ENCODE data around the gene EIF4E1B.

Gene EIF4E1B

DNA sequence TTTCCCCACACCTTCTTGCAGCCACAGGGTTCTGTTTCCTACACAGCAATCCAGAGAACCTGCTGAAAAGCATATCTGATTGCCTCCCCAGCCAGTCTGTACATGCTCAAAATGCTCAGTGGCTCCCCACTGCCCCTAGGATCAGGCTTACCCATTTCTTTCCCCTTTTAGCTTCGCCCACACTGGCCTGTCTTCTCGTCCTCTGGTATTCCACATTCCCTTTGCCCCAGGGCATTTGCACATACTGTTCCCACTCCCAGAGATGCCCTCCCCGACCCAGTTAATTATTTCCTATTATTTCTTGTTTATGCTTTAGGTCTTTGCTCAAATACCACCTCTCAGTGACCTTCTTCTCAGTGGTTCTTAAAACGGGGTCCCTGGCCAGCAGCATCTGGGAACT lies 10.1 kb downstream of the EIF4E1B start:
- no peak for DNase-seq (ENCODE audit: low read depth, low spot score)
- ChIA-PET CTCF (interaction anchor here (1.3 to 15.6 kb wide), 3 partner anchors 10 to 19 kb away, joined by 4 to 190 read pairs (median 4); partner anchors contain the start of gene EIF4E1B), POLR2A (no interaction called here)
- H3K4me3 ChIP-seq (ENCODE audit: low read depth, low read length), result no peak overlapping the region
- no peak for TF ChIP-seq CTCF (IDR thresholded peaks at IDR 0.05; ENCODE audit: insufficient read depth, low read length, missing control alignments)

DNA sequence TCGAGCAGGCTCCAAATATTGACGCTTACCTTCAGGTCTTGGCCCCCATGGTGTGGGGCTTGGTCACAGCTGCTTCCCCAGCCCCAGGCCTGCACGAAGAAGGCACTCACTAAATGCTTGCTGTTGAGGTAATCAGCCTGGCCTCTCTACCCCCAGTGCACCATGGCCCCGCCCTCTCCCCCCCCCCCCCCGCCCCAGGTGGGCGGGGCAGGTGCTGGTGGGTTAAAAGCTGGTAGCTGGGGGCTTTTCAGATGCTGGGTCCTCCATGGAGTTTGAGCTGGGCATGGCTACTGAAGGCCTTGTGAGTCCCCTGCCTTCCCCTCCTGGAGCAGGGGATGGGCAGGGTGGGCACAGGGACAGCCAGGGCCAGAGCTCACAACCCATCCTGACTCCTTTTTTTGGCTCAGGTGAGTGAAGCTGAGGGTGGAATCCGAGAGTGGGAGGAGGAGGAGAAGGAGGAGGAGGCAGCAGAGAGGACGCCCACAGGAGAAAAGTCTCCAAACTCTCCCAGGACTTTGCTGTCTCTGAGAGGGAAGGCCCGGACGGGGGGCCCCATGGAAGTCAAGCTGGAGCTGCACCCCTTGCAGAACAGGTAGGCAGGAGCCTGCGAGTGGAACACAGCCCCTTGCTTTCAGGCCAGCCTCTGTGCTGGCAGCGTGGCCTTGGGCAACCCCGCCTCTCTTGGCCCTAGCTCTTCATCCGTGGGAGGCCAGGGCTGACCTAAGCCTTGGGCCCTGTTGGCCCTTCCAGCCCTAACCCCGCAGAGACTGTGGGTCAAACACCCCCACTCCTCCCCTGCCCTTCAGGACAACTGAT lies 12.4 kb downstream of the EIF4E1B start:
- CTCF ChIA-PET, result interaction anchor here (1.0 to 15.6 kb wide), 4 partner anchors 12 to 70 kb away, joined by 3 to 190 read pairs (median 3); partner anchors contain the start of genes EIF4E1B and SNCB
- no peak for DNase-seq (ENCODE audit: low read depth, low spot score)
- no peak overlapping the region for H3K4me3 ChIP-seq (ENCODE audit: low read depth, low read length)
- TF ChIP-seq CTCF (IDR thresholded peaks at IDR 0.05; ENCODE audit: insufficient read depth, low read length, missing control alignments), result no peak
- POLR2A ChIA-PET, result interaction anchor here (0.6 kb wide), 1 partner anchor 855 kb away, joined by 3 read pairs; no protein-coding TSS in a partner anchor

DNA sequence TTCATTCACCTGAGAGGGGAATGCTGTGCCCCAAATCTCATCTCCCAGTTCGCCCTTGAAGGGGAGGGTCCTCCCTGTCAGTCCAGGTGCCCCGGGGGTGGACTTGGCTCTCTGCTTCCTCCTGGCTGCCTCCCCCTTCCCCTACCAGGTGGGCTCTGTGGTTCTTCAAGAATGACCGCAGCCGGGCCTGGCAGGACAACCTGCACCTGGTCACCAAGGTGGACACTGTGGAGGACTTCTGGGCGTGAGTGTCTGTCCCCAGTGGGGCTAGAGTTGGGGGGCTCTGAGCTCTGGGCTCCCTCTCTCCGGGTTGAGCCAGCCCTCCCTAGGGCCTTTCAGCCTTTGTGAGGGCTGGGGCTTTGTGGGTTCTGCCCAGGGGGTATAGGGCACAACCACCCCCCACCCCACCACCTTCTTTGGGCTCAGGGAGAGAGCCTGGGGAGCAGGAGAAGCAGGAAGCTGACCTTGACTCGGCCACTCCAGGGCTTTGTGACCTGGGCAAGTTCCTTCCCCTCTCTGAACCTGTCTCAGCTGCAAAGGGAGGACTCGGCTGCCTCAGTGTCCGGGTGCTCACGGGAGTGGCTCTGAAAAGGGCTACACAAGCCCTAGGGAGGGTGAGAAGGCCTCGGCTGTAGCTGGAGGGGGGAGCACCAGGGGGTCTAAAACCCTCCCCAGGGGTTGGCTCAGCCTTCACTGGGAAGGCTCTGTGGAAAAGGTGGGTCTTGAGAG lies 13.2 kb downstream of the EIF4E1B start:
- POLR2A ChIA-PET, result no interaction called here
- H3K4me3 ChIP-seq (ENCODE audit: low read depth, low read length), result no peak overlapping the region
- CTCF ChIA-PET, result interaction anchor here (1.0 to 15.6 kb wide), 5 partner anchors 11 to 70 kb away, joined by 3 to 190 read pairs (median 3); partner anchors contain the start of genes EIF4E1B and SNCB
- DNase-seq (ENCODE audit: low read depth, low spot score), result no peak
- TF ChIP-seq CTCF (IDR thresholded peaks at IDR 0.05; ENCODE audit: insufficient read depth, low read length, missing control alignments), result no peak

- POLR2A ChIA-PET, result no interaction called here
- H3K4me3 ChIP-seq (ENCODE audit: low read depth, low read length), result no peak overlapping the region
- CTCF ChIA-PET, result interaction anchor here (1.0 to 15.6 kb wide), 4 partner anchors 11 to 71 kb away, joined by 3 to 190 read pairs (median 3); partner anchors contain the start of genes EIF4E1B and SNCB
- DNase-seq (ENCODE audit: low read depth, low spot score), result no peak
- no peak for TF ChIP-seq CTCF (IDR thresholded peaks at IDR 0.05; ENCODE audit: insufficient read depth, low read length, missing control alignments)
Measured at GRCh38 chr5:176644294-176644693, 13.8 kb downstream of the EIF4E1B start.

DNA sequence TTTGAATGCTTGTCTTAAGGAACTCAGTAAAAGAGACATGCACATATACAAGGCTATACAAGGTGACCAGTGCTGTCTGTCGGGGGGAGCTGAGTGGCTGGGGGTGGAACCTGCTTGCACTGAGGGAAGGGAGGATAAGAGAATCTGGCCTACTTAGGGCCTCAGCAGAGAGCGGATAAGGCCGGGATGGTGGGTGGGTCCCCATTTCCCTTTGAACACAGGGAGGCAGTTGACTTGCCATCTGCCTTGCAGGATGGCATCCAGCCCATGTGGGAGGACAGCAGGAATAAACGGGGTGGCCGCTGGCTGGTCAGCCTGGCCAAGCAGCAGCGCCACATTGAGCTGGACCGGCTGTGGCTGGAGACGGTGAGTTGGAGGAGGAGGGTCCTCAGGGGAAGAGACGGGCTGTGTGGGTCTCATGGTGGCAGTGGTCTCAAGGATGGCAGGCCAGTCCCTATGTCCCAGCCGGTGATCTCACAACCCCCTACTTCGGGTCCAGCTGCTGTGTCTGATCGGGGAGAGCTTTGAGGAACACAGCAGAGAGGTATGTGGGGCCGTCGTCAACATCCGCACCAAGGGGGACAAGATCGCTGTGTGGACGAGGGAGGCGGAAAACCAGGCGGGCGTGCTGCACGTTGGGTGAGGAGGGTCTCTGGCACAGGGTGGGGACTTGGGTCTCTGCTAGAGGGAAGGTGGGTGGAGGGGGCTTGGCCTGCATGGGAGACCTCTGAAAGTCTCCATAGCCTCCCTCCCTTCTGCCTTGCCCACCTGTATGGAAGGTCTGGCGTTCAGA lies 14.6 kb downstream of the EIF4E1B start:
- POLR2A ChIA-PET, result no interaction called here
- CTCF ChIA-PET, result interaction anchor here (1.0 to 15.6 kb wide), 4 partner anchors 12 to 72 kb away, joined by 3 to 190 read pairs (median 3); no protein-coding TSS in a partner anchor
- no peak for TF ChIP-seq CTCF (IDR thresholded peaks at IDR 0.05; ENCODE audit: insufficient read depth, low read length, missing control alignments)
- H3K4me3 ChIP-seq (ENCODE audit: low read depth, low read length), result no peak overlapping the region
- DNase-seq (ENCODE audit: low read depth, low spot score), result no peak

Measured in AG04449 (cell line).